NCI-H510A treated with DMSO at 0.1 percent for 48 hours (cell line): ENCODE data around the gene CCL27.
"Not testable (repeated sequence)": the region's sequence is repeated elsewhere in the genome, so short reads cannot be mapped to it uniquely, and the experiment has no call there.

ENCODE experiments used
- DNase-seq: peaks from one replicate; lab custom pipeline; 2025; lab: John Stamatoyannopoulos, UW

Gene CCL27

GRCh38 chr9:34650816-34651215 is 11.6 kb downstream of the CCL27 start:
- no peak for DNase-seq

DNA sequence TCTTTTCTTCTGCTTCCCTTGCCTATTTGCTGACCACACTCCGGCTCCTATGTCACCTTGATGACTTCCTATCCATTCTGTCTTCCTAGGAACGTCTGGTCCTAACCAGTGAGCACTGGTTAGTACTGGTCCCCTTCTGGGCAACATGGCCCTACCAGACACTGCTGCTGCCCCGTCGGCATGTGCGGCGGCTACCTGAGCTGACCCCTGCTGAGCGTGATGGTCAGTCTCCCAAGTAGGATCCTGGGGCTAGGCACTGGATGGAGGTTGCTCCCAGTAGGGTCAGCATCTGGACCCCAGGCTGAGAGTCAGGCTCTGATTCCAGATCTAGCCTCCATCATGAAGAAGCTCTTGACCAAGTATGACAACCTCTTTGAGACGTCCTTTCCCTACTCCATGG is 13.8 kb downstream of the CCL27 start:
- no peak for DNase-seq

GRCh38 chr9:34647651-34648050 is 14.8 kb downstream of the CCL27 start:
- no peak for DNase-seq

- no peak for DNase-seq
Measured at GRCh38 chr9:34647084-34647403, 15.4 kb downstream of the CCL27 start.

DNA sequence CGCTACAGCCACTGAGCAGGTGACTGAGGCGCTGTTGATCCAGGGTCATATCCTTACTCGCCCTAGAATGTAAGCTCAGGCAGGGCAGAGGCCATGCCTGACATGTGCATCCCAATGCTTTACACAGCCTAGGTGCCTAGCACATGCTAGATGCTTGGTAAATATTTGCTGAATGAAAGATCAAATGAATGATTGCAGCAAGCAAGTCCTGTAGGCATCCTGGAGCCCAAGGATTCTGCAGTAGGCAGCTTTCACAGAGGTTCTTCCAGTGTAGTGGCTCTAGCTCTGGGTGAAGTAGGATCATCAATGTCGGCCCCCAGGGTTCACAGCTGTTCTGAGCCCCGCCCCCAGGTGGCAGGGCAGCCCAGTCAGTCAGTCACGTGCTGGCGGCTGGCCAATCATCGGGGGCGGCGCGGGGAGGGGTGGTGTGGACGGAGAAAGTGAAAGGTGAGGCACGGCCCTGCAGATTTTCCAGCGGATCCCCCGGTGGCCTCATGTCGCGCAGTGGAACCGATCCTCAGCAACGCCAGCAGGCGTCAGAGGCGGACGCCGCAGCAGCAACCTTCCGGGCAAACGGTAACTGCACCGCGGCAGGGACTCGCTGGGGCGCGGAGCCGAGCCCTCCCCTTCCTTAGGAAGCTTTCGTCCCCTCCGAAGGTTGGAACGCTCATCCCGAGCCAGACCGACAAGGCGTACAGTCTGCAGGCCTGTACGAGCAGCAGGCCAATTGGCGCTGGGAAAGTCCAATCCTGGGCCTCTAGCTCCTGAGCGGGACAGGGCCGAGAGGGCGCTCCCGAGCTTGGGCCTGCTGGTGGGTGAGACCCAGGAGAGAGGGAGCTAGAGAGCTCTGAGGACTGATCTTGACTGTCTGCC is 16.0 kb downstream of the CCL27 start, which contains the start of gene GALT:
Gene GALT, plus strand, starts transcription at position 465 of the 873 bp plus-strand sequence. Its CDS starts 30 bp downstream, at position 495.
- DNase-seq: peak; percentile 70

DNA sequence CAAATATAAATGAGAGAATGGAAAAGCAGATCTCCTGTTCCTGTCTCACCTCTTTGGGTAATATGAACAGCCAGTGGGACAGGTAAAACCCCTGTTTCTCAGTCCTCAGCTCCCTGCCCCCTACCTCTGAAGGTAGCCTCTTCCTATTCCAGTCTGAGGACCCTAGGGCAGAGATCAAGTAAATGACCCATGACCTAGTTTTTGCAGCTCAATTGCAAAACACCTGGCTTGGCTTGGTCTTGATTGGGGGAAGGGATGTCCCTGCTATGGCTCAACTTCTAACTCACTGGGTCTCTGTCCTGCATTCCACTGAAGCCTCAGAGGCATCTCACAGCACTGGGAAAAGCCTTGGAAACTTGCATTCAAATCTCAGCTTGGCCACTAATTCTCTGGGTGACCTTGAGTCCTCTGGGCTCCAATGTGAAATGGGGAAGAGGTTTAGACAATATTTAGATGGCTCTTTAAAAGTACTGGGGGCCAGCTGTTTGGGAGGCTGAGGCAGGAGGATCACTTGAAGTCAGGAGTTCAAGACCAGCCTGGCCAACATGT is 17.6 kb downstream of the CCL27 start:
- DNase-seq: no peak

DNA sequence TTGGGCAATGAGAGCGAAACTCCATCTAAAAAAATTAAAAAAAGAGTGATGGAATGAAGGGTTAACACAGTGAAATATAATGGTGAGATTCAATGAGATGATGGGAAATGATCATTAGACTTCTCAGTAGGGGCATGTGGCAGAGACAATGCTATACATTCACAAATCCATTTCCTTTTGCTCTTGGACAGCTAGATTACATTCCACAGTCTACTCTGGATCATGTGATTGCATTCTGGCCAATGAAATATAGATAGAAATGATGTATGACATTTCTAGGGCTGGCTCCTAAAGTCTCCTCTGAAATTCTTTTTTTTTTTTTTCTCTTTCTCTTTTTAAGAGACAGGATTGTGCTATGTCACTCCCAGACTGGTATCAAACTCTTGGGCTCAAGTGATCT is 19.8 kb downstream of the CCL27 start:
- DNase-seq: no peak

DNA sequence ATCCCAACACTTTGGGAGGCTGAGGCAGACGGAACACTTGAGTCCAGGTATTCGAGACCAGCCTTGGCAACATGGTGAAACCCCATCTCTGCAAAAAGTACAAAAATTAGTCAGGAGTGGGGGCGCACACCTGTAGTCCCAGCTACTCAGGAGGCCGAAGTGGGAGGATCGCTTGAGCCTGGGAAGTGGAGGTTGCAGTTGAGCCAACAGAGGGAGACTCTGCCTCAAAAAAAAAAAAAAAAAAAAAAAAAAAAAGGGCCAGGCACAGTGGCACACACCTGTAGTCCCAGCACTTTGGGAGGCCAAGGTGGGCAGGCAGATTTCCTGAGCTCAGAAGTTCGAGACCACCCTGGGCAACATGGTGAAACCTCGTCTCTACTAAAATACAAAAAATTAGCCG is 23.1 kb downstream of the CCL27 start:
- DNase-seq: not testable (repeated sequence)

DNA sequence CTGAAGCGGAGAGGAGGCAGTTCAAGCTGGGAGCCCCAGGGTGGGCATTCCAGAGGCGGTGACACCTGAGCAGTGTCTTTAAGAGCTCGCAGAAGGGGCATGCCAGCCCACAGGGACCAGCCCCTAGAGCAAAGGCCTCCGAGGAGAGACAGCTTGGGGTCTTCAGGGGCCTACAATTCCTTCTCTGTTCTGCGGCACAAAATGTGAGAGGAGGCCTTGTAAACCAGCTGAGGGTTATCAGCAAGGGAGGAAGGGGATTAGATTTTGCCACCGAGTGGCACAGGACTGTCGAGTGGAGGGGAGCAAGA is 24.4 kb downstream of the CCL27 start:
- DNase-seq: no peak

DNA sequence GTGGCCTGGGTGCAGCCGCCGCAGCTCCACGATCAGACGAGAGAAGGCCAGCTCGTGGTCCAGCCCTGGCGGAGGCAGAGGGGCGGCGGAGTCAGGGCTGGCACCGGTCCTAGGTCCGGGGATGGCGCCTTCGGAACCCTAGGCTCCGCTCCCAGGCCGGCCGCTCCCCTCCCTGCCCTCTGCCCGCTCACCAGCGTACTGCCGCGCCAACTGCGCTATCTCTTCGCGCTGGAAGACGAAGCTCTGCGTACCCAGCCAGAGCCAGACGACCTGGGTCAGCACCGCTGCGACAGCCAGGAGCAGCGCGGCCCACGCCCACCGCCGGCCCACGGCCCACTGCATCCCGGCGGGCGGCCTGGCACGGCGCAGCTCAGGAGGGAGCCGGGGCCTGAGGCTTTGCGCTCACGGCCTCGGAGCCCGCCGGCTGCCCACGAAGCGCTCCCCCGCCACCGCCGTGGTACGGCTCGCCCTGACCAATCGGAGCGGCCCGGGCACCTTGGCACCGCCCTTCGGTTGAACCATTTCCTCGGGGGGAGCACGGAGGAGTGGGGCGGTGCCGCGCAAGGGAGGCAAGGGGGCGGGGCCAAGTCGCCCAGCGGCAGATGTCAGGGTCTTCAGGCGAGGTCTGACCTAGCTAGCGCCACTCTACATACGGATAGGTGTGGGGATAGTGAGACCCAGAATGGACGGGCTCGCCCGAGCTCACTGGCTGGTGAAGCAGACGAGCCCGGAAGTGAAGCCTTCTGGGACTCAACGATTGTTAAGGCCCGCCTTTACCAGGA is 24.9 kb downstream of the CCL27 start, which contains the start of gene SIGMAR1:
Gene SIGMAR1, minus strand, starts transcription at position 432 of the 782 bp plus-strand sequence. Its CDS starts 90 bp downstream, at position 342.
- DNase-seq: peak; percentile 72

DNA sequence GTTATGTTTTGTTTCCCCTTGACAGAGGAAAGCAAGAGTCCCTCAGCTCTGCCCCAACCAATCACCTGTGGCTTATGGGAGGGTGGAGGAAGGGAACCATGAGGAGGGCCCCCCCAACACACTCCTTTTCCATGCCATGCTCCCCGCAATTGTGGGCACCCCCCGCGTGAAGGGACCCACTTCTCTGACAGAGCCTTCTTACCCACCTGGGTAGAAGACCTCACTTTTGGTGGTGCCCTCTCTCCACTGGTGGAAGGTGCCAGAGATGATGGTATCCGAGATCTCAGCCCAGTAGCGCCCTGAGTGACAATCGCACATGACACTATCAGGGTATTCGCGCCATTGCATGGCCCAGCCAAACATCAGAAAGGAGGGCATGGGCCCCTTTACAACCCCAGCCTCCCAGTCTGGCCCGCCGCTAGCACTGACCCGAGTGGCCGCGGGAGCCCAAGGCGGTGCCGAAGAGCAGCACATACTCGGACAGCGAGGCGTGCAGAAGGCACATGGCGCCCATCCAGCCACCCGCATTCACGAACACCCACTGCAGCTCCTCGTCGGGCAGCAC is 25.6 kb downstream of the CCL27 start:
- DNase-seq: no peak

- no peak for DNase-seq
Measured at GRCh38 chr9:34635556-34635955, 26.9 kb downstream of the CCL27 start.

DNA sequence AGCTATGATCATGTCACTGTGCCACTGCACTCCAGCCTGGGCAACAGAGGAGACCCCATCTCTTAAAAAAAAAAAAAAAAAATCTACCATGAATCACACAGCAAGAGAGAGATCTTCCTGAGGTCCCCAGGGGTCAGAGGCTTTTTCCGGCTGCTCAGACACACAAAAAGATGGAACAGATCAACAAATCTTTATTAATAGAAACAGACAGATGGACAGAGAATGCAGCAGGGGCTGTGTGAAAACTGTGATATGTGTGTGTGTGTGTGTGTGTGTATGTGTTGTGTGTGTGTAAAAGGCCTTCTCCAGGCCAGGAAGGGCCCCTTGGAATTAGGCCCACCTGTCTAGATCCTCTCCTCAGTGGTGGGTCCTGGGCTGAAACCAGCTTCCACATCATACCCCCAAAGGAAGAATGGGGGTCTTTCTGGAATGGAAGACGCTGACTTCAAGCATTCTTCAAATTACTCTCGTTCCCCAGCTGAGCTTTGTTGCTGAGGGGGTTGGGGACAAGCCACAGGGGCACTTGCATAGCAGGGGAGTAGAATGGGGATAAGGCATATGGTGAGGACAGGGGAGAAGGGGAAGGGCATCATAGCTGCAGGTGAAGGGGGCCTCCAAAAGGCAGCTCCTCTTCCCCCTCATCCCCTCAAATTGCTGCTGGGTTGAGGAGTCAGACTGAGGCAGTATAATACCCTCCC is 27.8 kb downstream of the CCL27 start:
- DNase-seq: no peak

DNA sequence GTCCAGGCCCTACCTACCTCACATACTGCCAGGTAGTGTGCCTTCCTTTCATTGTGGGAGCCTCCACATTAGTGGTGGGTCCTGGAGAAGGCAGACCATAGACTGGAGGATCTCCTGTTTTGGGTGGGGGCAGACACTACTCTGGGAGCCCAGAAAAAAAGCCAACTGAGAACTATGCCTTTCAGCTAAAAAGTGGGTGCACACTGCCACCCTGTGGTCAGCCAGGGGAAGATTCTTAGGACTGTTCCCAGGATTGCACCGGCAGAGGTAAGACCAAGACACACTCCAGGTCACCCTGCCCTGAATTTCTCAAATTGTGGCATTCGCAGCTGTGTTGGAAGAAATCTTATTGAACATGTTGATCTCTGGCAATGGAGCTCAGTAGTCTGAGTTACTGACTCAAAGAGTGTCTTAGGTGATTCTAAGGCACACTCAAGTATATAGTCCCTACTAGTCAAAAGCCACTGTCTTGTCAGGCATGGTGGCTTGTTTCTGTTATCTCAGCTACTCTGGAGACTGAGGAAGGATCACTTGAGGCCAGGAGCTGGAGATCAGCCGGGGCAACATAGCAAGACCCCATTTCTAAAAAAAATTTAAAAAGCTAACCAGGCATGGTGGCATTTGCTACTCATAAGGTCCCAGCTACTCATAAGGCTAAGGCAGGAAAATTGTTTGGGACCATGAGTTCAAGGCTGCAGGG is 28.5 kb downstream of the CCL27 start:
- DNase-seq: peak; percentile 39

GRCh38 chr9:34633166-34633565 is 29.3 kb downstream of the CCL27 start:
- no peak for DNase-seq

GRCh38 chr9:34630402-34631154 is 31.9 kb downstream of the CCL27 start:
- DNase-seq: no peak

DNA sequence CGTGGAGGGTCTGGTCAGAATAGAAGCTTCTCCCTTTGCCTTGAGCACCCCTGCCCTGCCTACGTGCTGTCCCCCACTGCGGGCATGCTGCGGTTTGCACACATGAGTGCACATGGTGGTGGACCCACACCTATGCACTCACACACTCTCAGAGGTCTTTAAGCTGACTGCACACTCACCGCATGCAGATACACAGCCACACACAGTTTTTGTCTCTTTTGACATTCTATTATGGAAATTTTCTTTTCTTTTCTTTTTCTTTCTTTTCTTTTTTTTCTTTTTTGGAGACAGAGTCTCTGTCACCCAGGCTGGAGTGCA is 33.0 kb downstream of the CCL27 start:
- no peak for DNase-seq

GRCh38 chr9:34628656-34629490 is 33.6 kb downstream of the CCL27 start, which contains the start of gene ARID3C:
Gene ARID3C (minus strand): TSS chr9:34629066. CDS start chr9:34628014, 1,052 bp downstream.
- DNase-seq: peak; percentile 9

- DNase-seq: no peak
Measured at GRCh38 chr9:34627716-34628655, 34.5 kb downstream of the CCL27 start.
